Activated CD8-positive, alpha-beta memory T cell treated with anti-CD3 and anti-CD28 coated beads for 24 hours (primary cell): ENCODE measurements around the gene HTRA1.

Experiments used
- DNase-seq: peaks from one replicate; pipeline ENCODE4 v3.0.0-alpha.2; 2020

Gene HTRA1

DNA sequence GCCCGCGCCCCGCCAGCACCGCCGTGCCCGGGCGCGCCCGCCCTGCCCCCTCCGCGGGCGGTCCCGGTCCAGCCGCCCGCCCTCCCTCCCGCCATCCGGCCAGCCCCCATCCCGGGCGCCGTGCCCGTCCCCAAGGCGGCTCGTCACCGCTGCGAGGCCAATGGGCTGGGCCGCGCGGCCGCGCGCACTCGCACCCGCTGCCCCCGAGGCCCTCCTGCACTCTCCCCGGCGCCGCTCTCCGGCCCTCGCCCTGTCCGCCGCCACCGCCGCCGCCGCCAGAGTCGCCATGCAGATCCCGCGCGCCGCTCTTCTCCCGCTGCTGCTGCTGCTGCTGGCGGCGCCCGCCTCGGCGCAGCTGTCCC, at the start of gene HTRA1:
TSS of gene HTRA1 (plus strand) at position 187 of the 362 bp plus-strand sequence. CDS start at position 287, 100 bp downstream.
- DNase-seq, result no peak

GRCh38 chr10:122413327-122413726, 48.0 kb upstream of the HTRA1 start:
- DNase-seq, result no peak

DNA sequence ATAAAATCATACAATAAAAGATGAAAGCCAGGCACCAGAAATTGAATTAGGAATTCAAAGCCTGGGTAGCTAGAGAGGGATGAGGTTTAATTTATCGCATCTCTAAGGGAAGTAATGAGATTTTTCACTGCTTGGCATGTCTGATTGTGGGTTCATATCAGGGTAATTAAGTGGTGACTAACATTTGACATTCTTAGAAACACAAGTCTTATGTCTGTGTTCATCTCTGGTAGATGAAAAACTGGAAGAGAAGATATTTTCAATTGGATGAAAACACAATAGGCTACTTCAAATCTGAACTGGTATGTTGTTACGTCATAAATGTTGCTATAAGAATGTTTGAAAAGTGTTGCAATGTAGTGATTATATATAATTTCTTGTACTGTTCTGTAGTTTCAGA, 43.7 kb upstream of the HTRA1 start:
- DNase-seq, result no peak

GRCh38 chr10:122419016-122419415, 42.3 kb upstream of the HTRA1 start:
- no peak for DNase-seq

DNA sequence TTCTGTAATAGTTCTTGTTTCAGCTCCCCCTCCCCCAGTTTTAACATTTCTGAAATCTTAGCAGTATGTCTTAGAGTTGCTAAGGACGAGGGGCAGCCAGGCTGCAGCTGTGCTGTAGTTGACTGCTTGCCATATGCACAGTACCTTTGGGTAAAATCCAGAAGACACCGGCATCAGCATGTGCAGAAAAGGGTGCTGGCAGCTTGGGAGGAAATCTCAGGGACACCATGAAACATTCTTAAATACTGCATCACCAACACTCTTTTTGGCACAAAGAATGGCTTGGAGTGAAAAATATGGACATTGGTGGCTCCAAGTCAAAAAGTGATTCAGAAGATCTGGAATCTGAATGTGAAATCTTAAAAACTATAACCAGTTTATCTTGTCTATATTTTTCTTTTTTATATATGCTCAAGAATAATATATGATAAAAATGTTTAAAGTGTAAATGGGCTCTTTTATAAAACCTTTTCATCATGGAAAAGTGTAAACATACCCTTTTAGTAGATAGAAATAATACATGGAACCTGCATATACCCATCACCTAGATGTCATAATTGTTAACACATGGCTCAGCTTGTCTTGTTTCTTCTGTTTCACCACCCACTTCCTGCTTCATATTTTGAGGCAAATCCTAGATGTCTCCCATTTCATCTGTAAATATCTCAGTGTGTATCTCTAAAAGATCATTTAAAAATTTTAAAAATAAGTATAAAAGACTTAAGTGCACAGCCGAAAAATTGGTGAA, 41.3 kb upstream of the HTRA1 start:
- DNase-seq, result no peak

DNA sequence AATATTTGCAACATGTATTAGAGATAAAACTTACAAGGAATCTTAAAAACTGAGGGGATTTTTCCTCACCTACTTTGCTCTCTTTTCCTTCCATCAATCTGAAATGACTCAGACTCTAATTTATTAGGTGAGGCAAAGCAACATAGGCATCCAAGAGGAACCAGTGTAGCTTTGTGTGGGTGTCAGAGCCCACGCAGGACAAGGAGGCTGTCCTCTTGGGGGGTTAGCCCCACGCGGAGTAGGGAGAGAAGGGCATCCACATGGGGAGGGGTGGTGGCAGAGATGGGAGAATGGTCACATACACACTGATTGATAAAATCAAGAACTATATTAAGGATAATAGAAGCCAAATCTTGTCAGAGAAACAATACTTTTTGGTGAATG, 40.7 kb upstream of the HTRA1 start:
- no peak for DNase-seq

- DNase-seq, result no peak
These were observed 40.2 kb upstream of the HTRA1 start for GRCh38 chr10:122421054-122421625.

DNA sequence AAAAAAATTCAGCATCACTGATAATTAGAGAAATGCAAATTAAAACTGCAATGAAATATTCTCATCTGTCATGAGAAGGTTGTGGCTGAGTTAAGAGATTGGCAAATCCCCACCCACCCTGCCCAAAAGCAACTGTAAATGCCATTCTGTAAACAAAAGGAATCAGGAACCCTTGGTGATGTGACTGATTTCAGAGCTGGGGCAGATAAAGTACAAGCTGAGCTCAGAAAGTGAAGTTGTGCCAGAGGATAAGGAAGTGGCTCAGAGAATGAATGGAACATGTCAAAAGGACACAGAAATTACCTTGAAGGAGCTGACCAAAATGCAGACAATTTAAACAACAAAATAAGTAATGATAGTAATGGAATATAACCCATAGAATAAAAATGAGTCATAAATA, 39.6 kb upstream of the HTRA1 start:
- DNase-seq, result no peak

DNA sequence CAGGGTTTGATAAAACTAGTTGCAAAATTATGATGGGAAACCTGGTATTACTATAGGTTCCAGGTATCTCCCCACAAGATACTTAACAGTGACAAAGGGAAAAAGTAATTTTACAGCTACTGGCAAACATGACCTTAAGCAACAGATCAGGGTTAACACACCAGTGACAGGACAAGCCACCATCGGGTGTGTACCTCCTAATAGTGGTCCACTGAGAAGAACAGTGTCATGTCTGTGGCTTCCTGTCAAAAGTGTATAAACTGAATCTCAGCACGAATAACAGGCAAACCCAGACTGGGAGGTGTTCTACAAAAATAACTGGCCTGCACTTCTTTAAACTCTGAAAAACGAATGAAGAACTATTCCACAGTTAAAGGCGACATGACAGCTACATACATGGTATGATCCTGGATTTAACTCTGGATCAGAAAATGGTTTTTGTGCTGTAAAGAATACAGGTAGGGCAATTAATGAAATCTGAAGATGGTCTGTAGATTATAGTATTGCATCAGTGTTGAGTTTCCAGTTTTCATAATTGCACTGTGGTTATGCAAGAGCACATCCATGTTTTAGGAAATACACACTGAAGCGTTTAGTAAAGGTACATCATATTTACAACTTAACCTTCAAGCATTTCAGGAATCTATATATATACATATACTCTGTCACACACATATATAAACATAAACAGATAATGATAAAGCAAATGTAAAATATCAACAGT, 38.9 kb upstream of the HTRA1 start:
- no peak for DNase-seq

GRCh38 chr10:122424059-122424458, 37.3 kb upstream of the HTRA1 start:
- DNase-seq, result no peak

DNA sequence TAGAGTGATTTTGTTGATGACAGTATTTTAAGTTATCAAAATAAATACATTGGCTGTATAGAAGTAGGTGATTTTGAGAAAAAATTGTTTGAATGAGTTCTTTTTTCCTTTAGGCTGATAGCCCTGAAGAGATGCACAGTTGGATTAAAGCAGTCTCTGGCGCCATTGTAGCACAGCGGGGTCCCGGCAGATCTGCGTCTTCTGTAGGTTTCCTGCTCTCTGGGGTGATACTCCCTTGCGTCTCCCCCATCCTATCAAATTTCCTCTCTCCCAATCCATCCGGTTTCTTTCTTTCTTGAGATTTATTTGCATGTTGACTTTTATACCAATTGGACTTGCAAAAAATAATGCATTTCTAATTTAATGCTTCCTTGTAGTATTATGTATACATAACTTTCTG, 34.5 kb upstream of the HTRA1 start:
- DNase-seq, result no peak

DNA sequence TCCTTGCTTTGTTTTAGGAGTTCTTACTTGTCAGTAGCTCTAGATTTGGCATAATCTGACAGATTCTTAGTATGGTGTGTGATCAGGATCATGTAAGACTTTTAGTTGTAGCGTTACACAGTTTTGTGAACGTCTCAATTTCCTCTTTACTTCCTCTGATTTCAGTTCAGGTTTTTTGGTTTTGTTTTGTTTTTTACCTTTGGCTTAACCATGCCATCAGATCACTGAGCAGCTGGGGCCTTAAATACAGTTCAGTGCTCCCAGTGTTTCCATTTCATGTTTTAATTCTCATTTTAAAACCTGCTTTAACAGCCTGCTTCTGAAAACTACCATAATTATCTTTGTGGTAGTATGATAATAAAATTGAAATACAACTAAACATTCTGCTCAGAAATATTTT, 34.1 kb upstream of the HTRA1 start:
- no peak for DNase-seq

DNA sequence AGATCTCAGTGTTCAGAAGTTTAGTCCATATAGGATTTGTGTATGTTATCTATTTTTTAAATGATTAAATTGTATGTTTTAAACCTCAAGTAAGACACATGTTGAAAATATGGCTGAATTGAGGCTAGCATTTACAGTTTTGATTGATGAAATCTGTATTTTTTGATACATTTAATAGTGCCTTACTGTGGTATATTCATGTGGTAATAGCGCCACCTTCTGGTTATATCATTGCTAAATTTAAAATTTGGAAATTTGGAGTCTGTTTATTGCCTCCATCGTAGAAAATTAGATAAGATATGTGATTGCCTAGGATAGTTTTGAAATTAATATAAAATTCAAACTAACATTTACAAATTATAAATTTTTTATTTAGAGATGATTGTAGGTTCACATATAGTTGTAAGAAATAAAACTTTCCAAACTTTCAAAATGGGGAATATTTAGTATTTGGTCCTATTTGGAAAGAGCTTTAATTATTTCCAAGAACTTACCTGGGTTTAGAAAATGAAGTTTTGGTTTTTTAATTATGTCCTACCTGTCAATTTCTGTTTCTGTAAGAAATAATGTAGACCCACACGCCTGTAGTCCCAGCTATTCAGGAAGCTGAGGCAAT, 26.0 kb upstream of the HTRA1 start:
- no peak for DNase-seq

- DNase-seq, result no peak
These were observed 19.4 kb upstream of the HTRA1 start for GRCh38 chr10:122441961-122442360.

DNA sequence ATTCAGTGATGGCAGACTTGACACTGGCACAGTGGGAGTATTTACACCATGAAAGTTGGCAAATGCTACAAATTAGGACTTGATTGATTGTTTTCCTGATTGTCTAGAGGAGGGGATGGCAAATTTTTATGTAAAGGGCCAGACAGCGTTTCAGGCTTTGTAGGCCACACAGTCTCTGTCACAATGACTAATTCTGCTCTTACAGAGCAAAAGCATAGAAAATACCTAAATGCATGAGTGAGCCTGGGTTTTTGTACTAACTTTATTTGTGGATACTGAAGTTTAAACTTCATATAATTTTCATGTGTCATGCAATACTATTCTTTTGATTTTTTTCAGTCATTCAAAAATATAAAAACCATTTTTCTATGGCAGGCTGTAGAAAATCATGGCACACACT, 15.9 kb upstream of the HTRA1 start:
- no peak for DNase-seq

GRCh38 chr10:122445904-122446303, 15.4 kb upstream of the HTRA1 start:
- no peak for DNase-seq

DNA sequence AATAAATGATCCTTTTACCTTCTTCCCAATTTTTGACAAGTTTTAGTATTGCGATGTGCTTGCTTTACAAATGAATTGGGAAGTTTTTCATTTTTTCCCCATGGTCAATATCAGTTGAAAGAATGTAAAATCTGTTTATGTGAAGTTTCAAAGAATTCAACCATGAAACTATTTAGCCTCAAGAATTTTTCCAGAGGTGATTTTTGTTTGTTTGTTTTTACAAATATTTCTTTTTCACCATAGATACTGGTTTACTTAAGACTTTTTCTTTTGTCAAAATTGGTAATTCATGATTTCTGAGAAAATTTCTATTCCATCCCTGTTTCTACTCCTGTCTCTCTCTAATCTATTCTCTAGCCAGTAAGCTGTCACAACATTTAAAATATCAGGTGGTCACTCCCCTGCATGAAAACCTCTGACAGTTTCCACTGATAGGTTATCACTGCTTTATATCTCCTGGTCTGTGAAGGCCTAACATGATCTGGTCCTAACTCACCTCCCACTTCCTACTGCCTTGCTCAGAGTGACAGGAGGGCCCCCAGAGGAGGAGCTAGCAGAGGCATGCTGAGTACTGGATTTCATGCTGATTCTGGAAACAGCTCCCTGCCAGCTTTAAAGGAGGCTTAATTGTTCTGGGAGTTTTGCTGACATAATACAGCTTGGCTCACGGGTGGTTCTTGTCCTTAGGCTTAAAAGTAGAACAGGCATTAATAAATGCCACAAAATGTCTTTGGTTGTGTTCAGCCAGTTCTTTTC, 14.5 kb upstream of the HTRA1 start:
- DNase-seq, result no peak

- no peak for DNase-seq
These were observed 12.8 kb upstream of the HTRA1 start for GRCh38 chr10:122448600-122448999.

DNA sequence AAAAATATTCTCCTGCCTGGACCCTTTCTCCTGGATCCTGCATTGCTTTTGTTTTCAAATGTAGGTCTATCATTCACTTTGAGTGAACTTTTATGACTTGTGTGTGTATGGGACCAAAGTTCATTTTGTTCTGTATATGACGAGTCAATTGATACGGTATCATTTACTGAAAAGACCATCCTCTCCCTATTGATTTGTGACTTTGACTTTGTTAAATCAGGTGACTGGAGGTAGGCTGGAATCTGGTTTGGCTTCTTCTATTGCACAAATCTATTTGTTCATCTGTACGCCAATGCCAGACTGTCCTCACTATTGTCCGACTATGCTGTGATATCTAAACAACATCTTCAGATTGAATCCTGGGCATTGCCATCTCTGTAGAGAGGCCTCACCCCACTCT, 12.2 kb upstream of the HTRA1 start:
- DNase-seq, result no peak

GRCh38 chr10:122450353-122450990, 10.9 kb upstream of the HTRA1 start:
- DNase-seq, result no peak

GRCh38 chr10:122454071-122454470, 7.3 kb upstream of the HTRA1 start:
- no peak for DNase-seq

DNA sequence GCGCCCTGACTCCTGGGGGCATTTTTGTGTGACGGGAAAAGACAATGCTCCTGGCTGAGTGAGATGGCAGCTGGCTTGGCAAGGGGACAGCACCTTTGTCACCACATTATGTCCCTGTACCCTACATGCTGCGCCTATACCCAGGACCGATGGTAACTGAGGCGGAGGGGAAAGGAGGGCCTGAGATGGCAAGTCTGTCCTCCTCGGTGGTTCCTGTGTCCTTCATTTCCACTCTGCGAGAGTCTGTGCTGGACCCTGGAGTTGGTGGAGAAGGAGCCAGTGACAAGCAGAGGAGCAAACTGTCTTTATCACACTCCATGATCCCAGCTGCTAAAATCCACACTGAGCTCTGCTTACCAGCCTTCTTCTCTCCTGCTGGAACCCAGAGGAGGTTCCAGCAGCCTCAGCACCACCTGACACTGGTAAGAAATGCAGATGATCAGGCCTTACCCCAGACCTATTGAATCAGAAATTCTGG, 6.7 kb upstream of the HTRA1 start, which contains the start of gene ARMS2:
TSS of gene ARMS2 (plus strand) at position 51 of the 478 bp plus-strand sequence. CDS start at position 126, 75 bp downstream.
- DNase-seq, result no peak
